GM19468 (cell line): ENCODE measurements around the gene PLEK2.
"Not testable (repeated sequence)": the region's sequence is repeated elsewhere in the genome, so short reads cannot be mapped to it uniquely, and the experiment has no call there.

Experiments used
- ATAC-seq: cut with Tn5 transposase; IDR thresholded peaks from one replicate; pipeline ENCODE4 v1.9.1; 2021; ENCODE audit warnings: mild to moderate bottlenecking, moderate library complexity, moderate number of reproducible peaks; ENCODE audit not compliant: unreplicated experiment; ENCODE audit errors: extremely low read depth

Gene PLEK2

GRCh38 chr14:67370830-67371229 is 41.1 kb downstream of the PLEK2 start:
- no peak for ATAC-seq

- ATAC-seq, result no peak
Observed at GRCh38 chr14:67365476-67365875, 46.5 kb downstream of the PLEK2 start.

GRCh38 chr14:67360470-67361206 is 51.3 kb downstream of the PLEK2 start:
- peak; percentile 1 for ATAC-seq

DNA sequence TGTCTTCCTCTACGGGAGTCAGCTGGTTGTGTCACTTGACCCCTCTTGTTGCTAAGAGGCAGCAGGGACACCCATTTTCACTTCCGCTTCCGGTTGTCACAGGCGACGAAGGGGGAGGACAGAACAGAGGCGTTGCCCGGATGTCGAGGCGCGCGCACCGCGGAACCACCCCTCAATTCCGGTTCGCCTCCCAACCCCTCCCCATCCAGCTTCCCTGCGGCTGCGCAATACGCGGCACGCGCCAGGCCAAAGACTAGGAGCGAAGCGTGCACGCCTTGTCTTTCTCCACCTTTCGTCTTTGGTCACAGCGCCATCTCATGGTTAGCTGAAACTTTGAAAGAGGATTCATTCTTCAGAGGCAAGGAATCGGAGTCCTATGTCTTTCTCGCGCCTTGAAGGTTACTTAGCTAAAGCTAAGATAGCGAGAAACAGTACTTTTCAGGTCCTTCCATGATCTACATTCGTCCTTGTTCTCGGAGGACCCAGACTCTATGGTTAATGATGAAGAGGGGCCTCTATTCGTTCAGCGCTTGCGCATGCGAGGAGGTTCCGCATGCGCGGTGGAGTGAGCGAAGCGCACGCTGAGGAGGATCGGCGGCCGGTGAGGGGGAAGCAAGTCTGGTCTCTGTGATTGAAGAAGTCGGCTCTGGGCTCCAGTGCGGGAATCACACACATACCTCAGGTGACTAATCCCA is 52.0 kb downstream of the PLEK2 start, which contains the start of the genes ATP6V1D and EIF2S1:
TSS of gene ATP6V1D (minus strand) at position 30 of the 695 bp plus-strand sequence. CDS start 106 bp downstream, outside the sequence.
TSS of gene EIF2S1 (plus strand) at position 554 of the 695 bp plus-strand sequence. CDS start 4,440 bp downstream, outside the sequence.
- ATAC-seq, result peak; percentile 89

DNA sequence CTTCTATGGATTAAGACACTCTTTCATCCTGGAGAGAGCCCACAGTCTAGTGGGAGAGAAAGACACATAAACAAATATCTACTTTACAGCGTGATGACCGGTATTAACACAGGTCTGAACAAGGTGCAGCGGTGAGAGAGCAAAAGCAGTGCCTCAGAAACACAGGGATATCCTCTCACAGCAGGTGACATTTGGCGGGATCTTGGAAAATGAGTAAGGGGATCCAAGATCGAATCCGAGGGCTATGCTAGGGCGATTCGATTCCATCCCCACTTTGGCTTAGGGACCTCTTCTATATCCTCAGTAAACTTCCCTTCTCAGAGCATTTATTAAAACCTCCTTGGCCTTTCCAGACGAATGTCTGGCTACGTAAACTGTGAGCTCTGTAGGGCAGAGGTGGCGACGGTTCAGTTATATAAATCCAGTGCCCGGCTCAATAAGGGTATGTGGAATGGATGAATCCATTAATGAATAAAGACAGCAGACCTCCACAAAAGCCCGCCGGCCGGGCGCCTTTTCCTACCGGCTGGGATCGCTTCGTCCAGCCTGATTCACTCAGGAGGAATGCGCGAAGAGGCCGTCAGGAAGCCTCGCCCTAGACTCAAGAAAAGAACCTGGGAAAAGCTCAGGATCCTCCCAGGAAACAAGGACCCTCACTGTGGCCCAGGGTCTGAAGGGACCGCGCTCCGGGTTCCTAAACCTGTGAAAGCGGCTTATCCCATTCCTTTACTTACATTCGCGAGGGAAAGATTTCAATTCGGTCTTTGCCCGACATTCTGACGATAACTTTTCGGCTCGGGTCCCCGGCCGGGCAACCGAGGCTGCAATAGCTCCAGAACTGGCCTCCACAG is 52.8 kb downstream of the PLEK2 start:
- no peak for ATAC-seq

GRCh38 chr14:67357969-67358354 is 54.0 kb downstream of the PLEK2 start:
- no peak for ATAC-seq

DNA sequence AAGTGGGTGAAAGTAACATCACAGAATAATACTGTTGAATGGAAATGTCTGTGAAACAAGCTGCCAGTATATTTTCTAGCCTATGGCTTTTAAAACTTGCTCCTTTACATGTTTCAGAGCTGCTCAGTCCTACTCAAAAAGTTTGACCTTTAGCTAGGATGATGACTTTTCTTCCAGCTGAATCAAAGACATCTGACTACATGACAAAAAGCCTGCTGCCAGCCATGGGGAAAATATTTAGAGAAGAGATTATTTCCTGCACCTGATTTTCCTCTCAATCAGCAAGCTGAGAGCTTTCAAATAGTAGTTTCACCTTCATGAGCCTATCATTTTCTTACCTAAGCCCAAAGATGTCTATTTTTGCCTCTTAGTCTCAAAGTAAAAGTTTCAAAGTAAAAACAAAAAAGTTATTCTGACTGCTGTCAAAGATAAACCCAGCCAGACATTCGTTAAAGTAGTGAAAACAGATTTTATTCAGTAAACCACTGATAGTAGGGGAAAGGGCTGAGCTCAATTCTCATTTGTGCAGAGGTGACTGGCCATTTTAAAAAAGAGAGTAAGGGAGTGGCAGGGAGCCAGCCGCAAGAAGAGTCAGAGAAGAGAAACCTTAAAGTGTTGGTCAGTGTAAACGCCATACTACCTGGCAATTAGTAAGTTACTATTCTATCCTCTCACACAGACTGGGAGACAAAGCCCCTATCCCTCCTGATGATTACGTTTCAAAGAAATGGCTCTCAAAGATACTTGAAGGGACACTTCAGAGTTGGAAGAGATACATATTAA is 54.6 kb downstream of the PLEK2 start:
- no peak for ATAC-seq

GRCh38 chr14:67352055-67352454 is 59.9 kb downstream of the PLEK2 start:
- no peak for ATAC-seq

DNA sequence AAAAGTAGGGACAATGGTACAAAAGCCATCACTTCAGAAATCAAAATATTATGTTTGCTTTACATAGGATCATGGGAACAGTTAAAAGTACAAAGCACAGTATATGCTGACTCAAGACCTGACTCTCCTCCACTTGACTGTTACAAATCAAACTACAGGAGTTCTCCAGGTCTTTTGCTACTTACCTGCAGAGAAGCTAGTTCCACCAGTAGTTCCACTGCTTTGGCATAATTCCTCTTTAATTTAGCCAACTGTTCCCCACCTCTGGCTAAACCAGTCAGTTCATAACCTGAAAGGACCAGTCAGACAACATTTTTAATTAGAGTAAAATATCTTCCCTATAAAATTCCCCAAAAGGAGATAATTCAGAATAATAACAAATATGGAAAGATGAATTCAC is 66.4 kb downstream of the PLEK2 start:
- no peak for ATAC-seq

DNA sequence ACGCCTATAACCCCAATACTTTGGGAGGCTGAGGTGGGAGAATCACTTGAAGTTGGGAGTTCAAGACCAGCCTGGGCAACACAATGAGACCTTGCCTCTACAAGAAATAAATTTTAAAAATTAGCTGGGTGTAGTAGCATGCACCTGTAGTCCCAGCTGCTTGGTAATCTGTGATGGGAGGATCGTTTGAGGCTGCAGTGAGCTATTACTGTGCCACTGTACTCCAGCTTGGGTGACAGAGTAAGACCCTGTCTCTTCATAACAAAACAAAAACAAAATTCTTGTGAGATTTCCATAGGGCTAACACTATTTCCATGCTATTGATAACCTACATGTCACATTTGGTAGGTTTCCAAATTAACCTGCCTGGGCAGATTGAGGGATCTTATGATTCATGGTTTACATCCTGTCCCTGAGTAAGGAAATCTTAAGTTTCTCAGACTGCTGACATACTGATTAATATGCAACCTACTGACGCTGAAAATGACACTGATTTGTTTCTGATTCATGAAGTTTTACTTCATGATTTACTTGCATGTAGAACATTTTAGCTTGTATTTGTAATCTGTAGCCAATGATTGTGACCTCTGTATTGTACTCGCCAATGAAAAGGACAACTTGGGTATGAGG is 68.2 kb downstream of the PLEK2 start:
- ATAC-seq, result no peak

- not testable (repeated sequence) for ATAC-seq
Observed at GRCh38 chr14:67341231-67341630, 70.7 kb downstream of the PLEK2 start.
